CD4-positive, alpha-beta T cell treated with Interleukin-4 for 1 hour (primary cell): ENCODE results near the gene LGALS8.
A peak's percentile ranks its signal among the peaks of the same experiment; 100 is the strongest.
"Not testable (repeated sequence)": the region's sequence is repeated elsewhere in the genome, so short reads cannot be mapped to it uniquely, and the experiment has no call there.

Source experiments
- DNase-seq, 2 donors: peaks; one replicate each; pipeline ENCODE4 v3.0.0-alpha.2; 2020 to 2022

LGALS8 gene

DNA sequence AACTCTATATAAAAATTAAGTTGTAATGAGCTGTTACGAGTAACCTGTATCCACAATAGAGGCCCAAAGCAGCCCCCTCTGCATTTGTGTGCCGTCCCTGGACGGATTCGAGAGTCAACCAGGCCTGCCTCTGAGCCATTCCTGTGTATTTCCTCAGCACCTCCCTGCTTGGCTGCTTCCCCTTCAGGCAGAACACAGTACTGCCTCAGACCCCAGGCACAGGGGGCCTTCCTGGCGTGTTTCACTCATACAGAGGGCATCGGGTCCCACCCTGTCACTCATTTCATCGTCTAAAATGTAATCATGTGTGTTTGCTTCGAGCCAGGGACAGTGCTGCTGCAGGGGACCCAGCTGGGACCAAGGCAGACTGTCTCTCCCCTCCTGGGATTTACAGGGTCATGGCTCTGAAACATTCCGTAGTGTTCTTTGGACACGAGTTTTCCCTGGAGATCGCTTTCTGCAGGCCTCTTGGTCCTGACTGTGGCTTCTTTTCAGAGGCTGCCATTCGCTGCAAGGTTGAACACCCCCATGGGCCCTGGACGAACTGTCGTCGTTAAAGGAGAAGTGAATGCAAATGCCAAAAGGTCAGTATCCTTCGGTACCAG is 19.4 kb downstream of the LGALS8 start:
- DNase-seq = no peak

DNA sequence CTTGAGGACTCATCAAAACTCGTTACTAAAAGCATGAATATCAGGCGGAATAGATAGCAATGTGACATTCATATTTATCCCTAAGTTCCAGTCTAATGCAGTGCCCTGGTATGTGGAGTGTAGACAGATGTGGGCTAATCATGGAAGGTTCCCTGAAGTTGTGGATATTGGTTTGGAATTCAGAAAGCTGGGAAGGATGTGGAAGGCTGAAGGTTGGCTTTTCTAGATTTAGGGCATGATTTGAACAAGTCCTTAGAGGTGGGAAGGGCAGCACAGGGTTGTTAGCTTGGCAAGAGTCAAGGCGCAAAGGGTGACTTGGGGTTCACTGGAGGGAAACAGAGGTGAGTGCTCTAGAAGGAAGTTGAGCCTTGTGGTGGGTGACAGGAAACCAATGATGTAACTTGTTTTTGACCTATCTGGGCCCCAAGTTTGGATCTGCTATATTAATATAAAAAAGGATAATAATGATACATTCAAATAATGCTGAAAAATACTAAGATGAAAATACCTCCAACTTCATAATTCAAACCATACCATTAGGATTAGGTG is 21.9 kb downstream of the LGALS8 start:
- peak in 1 of 2 donors; percentile 17 for DNase-seq

DNA sequence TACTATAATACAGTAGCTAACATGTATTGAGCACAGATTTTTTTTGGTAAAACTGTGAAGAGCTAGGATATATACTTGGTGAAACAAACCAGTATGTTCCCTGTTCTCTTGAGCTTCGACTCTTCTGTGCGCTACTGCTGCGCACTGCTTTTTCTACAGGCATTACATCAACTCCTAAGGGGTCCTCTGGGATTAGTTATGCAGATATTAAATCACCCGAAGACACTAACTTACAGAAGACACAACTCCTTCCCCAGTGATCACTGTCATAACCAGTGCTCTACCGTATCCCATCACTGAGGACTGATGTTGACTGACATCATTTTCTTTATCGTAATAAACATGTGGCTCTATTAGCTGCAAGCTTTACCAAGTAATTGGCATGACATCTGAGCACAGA is 24.7 kb downstream of the LGALS8 start:
- DNase-seq = no peak

DNA sequence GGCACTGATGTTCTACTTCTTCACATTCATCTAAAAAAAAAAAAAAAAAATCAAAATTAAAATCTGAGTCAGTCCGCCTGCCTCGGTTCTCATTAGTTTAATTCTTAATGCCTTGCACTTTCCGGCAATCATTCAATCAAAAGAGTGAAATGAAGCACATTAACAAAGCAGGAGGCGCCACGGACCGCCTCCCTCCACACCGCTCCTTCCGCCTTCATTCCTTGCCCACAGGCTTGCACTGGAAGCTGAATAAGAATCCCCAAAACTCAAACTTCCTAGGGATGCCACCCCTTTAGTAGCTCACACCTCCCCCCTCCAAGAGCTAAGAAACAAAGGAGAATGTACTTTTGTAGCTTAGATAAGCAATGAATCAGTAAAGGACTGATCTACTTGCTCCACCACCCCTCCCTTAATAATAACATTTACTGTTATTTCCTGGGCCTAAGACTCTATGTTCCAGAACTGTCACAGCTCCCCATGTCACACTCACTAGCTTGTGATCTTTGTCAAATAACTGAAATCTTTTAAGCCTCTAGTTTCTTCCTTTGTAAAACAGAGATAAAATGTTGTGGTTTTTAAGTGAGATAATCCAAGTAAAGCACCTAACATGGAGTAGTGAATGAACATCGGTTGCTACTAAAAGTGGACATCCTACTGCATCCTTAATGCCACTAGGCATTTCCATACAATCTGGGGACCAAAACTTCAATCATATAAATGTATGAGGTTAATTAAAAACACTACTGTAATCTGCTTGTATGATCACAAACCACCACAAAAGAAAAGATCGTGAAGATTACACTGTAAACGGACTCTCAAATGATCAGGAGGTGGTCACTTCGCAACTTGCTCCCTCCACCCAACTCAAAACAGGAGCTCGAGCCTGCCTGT is 27.4 kb downstream of the LGALS8 start:
- no peak for DNase-seq

DNA sequence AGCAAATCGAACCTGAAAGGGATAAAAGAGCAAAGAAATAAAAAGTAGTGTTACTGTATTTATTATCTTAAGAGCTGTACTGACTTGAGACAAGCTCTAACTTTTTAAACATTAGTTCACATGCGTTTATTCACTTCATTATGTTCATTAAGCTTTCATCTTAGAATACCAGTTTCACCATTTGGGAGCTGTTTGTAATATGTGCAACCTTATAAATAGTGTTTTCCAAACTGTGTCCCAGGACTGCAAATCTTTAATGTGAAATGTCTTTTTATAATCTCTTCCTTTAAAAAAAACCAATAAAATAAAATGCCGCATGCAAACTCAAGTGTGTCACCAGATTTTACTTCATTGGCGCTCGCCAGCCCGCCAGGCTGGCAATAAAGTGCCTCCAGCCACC is 28.3 kb downstream of the LGALS8 start:
- DNase-seq = no peak

DNA sequence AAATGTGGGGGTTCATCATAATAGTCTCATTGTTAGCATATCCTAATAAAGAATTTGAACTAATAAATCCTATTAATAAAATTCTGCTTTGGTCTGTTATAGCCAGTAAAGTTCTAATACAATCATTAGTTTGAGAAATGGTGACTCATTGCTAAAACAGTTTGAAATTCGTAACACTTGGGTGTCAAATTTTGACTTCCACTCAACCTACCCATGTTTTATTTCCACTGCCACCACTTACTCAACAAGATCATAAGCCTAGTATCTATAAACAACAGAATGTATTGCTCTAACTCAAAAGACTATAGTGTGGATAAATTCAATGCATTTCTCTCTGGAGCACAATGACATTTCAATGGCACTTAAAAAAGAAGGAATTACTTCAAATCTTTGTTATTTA is 29.1 kb downstream of the LGALS8 start:
- no peak for DNase-seq

DNA sequence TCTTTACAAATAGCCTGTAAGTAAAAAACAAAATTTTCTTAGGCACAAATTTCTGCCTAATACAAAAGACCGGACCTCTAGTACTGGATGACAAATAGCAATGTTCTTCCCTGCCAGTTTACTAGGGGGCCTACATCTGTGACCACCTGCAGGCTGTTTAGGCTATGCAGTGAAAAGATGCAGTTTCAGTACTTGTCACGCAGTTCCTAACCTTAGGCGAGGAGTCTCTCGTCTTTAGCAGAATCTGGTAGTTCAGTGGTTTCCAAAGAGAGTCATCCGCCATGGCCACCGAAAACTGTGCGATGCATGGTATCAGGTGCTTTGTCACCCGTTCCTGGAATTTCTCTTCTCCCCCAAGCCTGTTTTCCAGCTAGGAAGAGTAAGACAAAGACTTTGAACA is 29.6 kb downstream of the LGALS8 start:
- DNase-seq = no peak

DNA sequence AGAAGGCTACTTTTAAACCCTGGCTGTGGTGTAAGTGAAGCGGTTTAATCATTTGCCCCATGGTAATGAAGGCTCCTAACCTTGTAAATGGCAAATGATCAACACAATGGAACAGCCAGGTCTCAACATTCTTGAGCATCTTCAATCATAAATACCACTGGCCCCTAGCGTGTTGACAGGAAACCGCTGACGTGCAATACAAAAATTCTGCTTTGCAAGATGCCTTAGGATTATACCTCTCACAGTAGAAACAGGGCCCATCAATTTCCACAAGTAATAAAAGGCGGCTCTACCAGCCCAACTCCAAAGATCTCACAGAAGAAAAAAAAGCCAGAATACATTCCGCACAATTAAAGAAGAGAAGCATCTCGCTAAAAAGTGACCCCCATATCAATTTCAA is 32.8 kb downstream of the LGALS8 start:
- no peak for DNase-seq

DNA sequence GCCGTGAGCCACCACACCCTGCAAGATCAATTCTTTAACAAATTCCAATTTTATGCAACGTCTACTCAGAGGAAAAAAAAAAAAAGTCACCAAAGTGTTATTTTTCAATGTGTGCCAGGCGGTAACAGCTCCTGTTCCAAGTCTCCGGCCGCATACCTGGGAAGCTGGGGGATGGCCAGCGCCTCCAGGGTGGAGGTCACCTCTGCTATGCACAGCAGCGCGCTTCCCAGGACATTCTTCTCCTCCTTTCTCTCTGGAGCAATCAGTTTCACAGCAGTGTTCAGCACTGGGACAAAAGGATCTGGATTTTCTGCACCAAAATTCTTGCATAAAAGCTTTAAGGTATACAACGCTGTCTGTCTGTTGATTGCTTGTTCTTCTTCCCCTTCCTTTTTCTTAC is 34.3 kb downstream of the LGALS8 start:
- DNase-seq = no peak

DNA sequence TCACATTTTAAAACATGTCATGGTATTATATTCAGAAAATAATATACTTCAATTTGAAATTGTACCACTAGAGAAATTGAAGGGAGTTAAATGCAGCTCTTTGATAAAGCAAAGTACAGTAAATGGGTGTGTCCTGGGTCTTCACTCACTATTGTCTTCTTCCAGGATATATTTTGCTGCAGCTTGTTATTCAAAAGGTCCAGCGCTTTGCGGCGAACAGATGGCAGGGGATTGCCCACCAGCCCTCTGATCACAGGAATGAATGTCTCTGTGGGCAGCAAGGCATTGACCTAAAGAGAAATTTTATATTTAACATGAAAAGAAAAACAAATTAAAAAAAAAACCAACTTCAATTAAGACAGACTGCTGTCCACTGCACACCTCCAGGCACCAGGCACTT is 35.1 kb downstream of the LGALS8 start:
- DNase-seq = no peak

DNA sequence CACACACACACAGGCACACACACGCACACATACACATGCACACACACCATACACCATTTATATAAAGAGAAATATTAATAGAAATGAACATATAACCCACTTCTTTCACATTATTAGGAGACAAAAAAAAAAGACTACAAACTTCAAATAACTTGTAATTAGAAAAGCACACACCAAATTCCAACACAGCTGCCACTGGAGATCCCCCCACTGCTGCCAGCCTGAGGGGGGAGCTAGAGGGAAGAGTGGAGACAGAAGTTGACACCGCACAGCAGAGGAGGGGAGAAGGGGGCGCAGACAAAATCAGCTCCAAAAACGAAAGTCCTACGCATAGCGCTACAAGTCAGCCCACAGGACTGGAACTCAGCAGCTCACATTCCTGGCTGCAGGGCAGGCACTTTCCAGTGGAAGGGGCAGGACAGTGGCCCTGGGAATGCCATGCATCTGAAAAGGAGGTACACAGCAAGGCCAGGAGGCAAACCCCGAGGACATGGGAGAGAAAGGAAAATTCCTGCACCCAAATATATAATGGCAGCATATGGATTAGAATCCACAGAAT is 36.5 kb downstream of the LGALS8 start:
- no peak for DNase-seq

DNA sequence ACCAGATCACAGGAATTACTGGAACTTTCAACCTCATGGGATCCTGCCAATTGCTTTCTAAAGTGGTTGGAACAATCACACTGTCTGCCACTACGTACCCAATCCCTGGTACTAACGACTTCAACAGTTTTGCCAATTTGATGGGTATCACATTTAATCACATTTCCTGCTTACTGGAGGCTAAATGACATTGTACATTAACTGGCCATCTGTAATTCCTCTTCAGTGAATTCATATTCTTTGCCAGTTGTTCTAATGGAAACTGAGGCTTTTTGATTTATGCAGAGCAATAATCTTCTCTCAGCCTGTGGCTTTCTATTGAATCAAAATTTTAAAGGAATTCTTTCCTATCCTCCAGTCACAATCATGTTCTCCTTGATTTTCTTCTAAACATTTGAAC is 38.2 kb downstream of the LGALS8 start:
- no peak for DNase-seq

DNA sequence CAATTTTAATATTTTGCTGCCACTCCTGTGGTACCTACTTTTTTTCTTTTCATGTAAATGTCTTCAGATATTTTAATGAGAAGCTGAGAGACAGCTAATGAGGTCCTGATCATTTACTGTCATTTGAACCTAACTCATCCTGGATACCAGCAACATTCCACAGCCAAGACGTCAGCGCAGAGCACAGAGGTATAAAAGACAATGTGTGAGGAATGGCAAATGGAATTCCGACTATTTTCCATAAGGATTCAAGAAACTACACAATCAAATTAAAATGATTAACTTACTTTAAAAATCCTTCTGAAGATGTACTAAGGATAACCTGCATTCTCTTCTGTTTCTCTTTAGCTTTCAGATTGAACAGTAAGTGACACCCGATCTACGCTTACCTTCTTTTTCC is 41.7 kb downstream of the LGALS8 start:
- DNase-seq = no peak

DNA sequence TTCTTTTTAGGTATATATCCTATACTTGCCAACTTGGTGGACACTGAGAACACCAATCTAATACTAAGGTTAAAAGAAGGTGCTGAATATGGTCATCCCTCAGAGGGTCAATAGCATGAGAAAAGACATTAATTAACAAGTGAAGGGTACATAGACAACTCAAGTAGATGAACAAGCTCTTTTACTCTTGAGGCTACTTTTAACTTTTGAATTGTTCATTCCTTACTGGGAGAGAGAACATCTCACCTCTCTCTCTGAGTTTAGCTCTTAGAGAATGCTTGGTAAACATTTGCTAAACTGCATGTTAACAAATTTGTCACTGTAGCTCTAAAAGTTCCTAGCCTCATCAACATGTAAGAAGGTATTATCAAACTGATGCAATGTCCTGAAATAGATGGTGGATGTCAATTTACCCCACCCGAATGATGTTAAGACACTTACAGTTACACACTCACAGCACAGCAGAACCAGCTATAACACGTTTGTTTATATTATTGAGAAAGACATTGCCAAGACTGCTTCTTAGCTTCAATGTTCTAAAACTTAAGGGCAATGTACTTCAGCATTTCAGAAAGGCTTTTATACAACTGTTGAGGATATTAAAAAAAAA is 44.6 kb downstream of the LGALS8 start:
- DNase-seq = no peak

DNA sequence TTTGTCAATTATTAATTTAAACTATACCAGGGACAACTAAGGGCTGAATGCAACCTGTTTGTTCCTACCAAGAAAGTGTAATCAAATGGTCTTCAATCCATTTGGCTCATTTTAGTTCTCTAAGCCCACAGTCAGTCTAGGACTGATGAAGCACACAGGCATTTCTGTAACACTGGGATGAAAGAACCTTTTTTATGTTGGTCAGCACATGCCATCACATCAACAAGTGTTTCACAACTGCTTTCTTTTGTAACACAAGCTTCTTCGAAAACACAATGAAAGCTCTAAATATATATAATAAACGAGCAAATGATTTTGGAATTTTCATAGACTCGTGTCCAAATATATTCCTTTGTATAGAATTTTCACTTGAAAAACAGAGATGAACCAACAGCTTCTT is 51.7 kb downstream of the LGALS8 start:
- DNase-seq = no peak

DNA sequence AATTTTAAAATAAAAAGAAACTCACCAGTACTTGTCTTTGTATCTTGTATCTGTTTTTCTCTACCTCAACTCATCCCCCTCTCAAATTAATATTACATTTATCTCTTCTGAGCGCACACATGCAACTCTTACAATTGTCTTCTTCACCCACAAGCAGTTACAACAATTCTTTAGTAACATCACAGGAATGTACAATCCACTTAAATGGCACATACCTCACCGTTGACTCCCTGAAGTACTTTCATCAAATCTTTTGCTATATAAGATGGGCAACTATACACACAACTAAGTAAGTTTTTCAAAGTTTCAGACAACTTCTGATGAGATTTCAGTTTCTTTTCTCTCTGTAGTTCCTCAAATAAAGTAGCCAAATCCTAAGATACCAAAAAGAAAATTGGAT is 52.2 kb downstream of the LGALS8 start:
- DNase-seq = no peak

DNA sequence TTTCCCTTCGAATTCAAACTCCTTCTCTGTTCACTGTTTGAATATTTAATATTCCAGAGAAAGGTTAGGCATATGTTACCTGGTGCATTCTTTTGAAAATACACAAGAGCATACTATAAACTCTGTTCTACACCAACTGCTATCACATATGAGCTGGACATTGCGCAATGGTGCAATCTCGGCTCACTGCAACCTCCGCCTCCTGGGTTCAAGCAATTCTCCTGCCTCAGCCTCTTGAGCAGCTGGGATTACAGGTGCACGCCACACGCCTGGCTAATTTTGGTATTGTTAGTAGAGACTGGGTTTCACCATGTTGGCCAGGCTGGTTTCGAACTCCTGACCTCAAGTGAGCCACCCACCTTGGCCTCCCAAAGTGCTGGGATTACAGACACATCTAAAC is 53.3 kb downstream of the LGALS8 start:
- not testable (repeated sequence) for DNase-seq

DNA sequence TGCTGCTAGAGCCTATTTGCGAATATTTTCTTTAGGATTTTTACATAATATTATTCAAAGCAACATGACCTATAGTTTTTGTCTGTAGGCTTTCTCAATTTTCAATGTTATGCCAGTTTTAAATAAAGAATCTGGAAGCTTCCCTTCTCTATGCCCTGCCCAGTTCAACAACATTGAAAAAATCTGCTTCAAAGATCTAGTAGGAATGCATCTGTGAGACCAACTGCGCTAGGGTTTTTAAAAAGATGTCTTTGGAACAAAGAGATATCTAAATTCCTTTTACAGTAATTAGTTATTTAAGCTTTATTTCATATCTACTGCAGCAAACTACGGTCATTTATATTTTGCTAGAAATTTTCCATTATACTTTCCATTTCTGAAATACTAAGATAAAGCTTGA is 54.9 kb downstream of the LGALS8 start:
- no peak for DNase-seq

DNA sequence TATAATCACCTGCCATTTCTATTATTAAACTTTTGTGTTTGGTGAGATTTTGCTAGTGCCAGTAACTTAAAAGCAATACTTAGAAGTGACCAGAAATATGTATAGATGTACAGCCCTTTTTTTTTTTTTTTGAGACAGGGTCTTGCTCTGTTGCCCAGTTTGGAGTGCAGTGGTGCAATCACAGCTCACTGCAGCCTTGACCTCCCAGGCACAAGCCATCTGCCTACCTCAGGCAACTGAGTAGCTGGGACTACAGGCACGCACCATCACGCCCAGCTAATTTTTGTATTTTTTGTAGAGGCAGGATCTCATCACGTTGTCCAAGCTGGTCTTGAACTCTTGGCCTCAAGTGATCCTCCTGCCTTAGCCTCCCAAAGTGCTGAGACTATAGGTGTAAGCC is 56.6 kb downstream of the LGALS8 start:
- not testable (repeated sequence) for DNase-seq

DNA sequence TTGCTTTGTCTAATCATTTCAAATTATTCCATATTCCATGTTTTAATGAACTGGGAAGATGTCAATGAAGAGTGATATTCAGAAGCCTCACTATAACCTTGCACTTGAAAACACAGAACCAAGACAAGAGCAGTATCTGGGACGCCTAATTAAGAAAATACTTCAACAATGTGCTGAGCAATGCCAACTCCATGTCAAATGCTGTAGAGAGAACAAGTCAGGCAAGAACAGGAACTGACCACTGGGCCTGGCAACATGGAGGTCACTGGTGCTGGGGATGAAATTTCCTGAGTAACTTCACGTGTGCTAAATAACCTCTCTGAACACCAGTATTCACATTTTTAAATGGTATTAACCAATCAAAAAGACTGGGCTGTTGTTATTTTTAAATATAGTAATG is 57.7 kb downstream of the LGALS8 start:
- DNase-seq = no peak

DNA sequence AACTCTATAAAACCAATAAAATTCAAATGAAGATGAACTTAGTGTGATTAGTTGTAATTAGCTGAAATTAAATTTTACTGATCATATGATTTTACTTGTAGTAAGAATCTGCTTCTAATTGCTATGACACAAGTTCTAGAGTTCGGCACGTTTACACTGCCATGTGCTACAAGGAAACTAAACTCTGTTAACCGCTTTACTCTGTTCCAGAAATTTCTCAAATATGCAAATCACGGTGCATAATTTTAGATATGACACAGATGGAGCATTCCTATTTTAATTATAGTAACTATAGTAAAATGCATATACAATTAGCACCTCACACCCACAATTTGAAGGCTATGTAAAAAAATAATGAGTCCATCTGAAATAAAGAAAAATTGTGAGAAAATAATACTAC is 65.7 kb downstream of the LGALS8 start:
- no peak for DNase-seq

DNA sequence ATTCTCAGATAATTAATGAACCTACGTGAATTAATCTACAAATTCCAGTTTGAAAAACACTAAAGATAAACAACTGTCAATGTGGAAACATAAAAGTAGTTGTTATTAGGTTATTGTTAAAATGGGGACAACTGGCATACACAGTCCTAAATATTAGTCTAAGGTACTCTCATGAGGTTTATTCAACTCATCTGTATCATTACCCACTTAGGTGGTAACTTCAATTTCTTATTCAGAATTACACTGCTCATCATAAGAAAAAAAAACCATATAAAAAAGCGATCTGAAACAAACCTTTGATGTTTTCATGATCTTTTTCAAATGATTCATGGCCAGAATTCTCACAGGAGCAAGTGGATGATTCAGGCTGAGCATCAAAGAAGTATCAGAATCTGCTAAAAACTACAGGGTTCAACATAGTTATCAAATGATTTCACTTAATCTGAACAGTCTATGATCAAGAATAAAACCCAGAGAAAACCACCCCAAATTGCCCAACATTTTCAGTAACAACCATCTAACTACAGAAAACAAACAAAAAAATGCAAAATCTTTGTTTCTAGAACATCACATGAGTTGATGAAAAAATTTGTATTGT is 66.9 kb downstream of the LGALS8 start:
- no peak for DNase-seq

DNA sequence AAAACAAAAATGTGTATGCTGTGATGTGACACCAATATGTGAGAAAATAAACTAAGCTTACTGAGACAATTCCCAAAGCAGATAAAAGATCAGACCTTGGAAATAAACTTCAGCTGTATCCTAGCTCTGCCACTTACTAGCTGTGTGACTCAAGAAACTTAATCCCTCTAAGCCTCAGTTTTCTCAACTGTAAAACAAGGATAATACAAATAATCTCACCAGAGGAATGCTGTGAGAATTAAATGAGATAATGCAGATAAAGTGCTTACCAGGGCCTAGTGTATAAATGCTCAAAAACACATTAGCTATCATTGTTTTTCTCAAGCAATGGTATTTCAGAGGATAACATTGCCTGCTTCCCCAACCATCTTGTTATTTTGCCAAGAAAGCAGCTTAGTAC is 78.4 kb downstream of the LGALS8 start:
- no peak for DNase-seq
